Astrocyte (in vitro differentiated cells and primary cell): ENCODE results near the gene BCAS1. TPM values are rescaled to one million over a fixed set of nuclear protein-coding genes. Genes with fewer than 3 reads are reported as not detected.

Experiments used
- DNase-seq: peaks from one replicate; pipeline ENCODE4 v3.0.0-alpha.2; 2010; ENCODE audit warnings: low read depth
- FAIRE-seq: peaks from 2 replicates; lab custom pipeline; 2011; peaks lifted over from hg19 to GRCh38; lab: Jason Lieb, UNC
- H2AFZ ChIP-seq: 2 replicates; pipeline ENCODE4 v1.6.0; 2012; ENCODE audit warnings: low read depth, low read length, inconsistent platforms
- H3K27ac ChIP-seq: 2 replicates; pipeline ENCODE4 v1.5.1; 2011; ENCODE audit warnings: low read depth, low read length, inconsistent platforms
- H3K27me3 ChIP-seq: 2 replicates; pipeline ENCODE4 v1.6.0; 2011; ENCODE audit warnings: low read length, inconsistent platforms; ENCODE audit not compliant: insufficient read depth
- H3K36me3 ChIP-seq: 2 replicates; pipeline ENCODE4 v1.5.1; 2011; ENCODE audit warnings: low read length, inconsistent platforms; ENCODE audit not compliant: insufficient read depth
- H3K4me1 ChIP-seq: 2 replicates; pipeline ENCODE4 v1.5.1; 2011; ENCODE audit warnings: low read length, inconsistent platforms; ENCODE audit not compliant: insufficient read depth
- H3K4me2 ChIP-seq: 2 replicates; pipeline ENCODE4 v1.6.0; 2012; ENCODE audit warnings: low read length, inconsistent platforms
- H3K4me3 ChIP-seq: 2 replicates; pipeline ENCODE4 v1.5.1; 2011; ENCODE audit warnings: low read depth, mild to moderate bottlenecking, low read length, inconsistent platforms; ENCODE audit not compliant: insufficient read depth
- H3K79me2 ChIP-seq: 2 replicates; pipeline ENCODE4 v1.6.0; 2012; ENCODE audit warnings: mild to moderate bottlenecking, low read length, inconsistent platforms; ENCODE audit not compliant: insufficient read depth
- H3K9ac ChIP-seq: 2 replicates; pipeline ENCODE4 v1.6.0; 2012; ENCODE audit warnings: mild to moderate bottlenecking, low read length, inconsistent platforms
- H3K9me3 ChIP-seq: 2 replicates; pipeline ENCODE4 v1.5.1; 2012; ENCODE audit warnings: low read depth, mild to moderate bottlenecking, low read length, inconsistent platforms; ENCODE audit not compliant: insufficient read depth
- H4K20me1 ChIP-seq: 2 replicates; pipeline ENCODE4 v1.6.0; 2012; ENCODE audit warnings: low read length, inconsistent platforms; ENCODE audit not compliant: insufficient read depth
- H3K27ac Mint-ChIP-seq: one replicate; pipeline ENCODE4 v1.8.0; 2021; ENCODE audit warnings: mild to moderate bottlenecking, mixed read lengths; ENCODE audit not compliant: unreplicated experiment
- H3K27me3 Mint-ChIP-seq: one replicate; pipeline ENCODE4 v1.8.0; 2021; ENCODE audit warnings: low read depth, mixed read lengths; ENCODE audit not compliant: unreplicated experiment
- H3K36me3 Mint-ChIP-seq: one replicate; pipeline ENCODE4 v1.8.0; 2021; ENCODE audit warnings: low read depth, mixed read lengths; ENCODE audit not compliant: unreplicated experiment
- H3K4me1 Mint-ChIP-seq: one replicate; pipeline ENCODE4 v1.8.0; 2021; ENCODE audit warnings: low read depth, mixed read lengths; ENCODE audit not compliant: unreplicated experiment
- H3K4me3 Mint-ChIP-seq: one replicate; pipeline ENCODE4 v1.8.0; 2021; ENCODE audit warnings: mild to moderate bottlenecking, moderate library complexity, mixed read lengths; ENCODE audit not compliant: unreplicated experiment
- H3K9me3 Mint-ChIP-seq: one replicate; pipeline ENCODE4 v1.8.0; 2021; ENCODE audit warnings: mild to moderate bottlenecking, mixed read lengths; ENCODE audit not compliant: unreplicated experiment
- EZH2 ChIP-seq: IDR thresholded peaks from 2 replicates; pipeline ENCODE4 v1.6.1; 2012; ENCODE audit warnings: mild to moderate bottlenecking, low read length, inconsistent platforms; ENCODE audit not compliant: insufficient read depth
- total RNA-seq: library from RNA; stranded (reverse); gene quantifications from 2 replicates; pipeline ENCODE4 v1.2.1, GENCODE V29; 2021
- TF ChIP-seq, protein P1 (sequence below): IDR thresholded peaks from 2 replicates; pipeline ENCODE4 v1.5.1; 2011; ENCODE audit warnings: low read depth, mild to moderate bottlenecking, inconsistent platforms, low read length, moderate library complexity; ENCODE audit not compliant: insufficient read depth

BCAS1 gene
- total RNA-seq, 1 donor from 2014 or later, result not detected

DNA sequence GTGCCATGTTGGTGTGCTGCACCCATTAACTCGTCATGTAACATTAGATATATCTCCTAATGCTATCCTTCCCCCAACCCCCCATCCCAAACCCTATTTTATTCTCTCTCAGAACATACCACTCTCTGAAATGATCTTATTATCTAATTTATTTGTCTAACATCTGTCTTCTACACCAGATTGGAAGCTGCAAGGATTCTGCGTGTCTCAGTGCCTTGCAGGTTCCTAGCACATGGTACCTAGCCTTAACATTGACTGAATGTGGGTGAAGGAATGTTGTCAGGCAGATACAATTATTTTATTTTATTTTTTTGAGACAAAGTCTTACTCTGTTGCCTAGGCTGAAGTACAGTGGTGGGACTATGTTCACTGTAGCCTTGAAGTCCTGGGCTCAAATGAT lies 124.9 kb downstream of the BCAS1 start:
- no peaks in the 10 kb centered on the region for H3K9me3 ChIP-seq
- H3K4me1 ChIP-seq, result peaks cover 35% of the 10 kb centered on the region
- Mint-ChIP-seq H3K4me3 (no peak overlapping the region), H3K27me3 (no peaks in the 10 kb centered on the region), H3K36me3 (no peaks in the 10 kb centered on the region), H3K9me3 (no peaks in the 10 kb centered on the region), H3K27ac (no peak overlapping the region), H3K4me1 (peaks cover 34% of the 10 kb centered on the region)
- H3K27ac ChIP-seq, result no peak overlapping the region
- H3K9ac ChIP-seq, result no peak overlapping the region
- H3K79me2 ChIP-seq, result no peaks in the 10 kb centered on the region
- FAIRE-seq (no peak), DNase-seq (no peak)
- no peaks in the 10 kb centered on the region for H3K36me3 ChIP-seq
- TF ChIP-seq, protein P1, sequence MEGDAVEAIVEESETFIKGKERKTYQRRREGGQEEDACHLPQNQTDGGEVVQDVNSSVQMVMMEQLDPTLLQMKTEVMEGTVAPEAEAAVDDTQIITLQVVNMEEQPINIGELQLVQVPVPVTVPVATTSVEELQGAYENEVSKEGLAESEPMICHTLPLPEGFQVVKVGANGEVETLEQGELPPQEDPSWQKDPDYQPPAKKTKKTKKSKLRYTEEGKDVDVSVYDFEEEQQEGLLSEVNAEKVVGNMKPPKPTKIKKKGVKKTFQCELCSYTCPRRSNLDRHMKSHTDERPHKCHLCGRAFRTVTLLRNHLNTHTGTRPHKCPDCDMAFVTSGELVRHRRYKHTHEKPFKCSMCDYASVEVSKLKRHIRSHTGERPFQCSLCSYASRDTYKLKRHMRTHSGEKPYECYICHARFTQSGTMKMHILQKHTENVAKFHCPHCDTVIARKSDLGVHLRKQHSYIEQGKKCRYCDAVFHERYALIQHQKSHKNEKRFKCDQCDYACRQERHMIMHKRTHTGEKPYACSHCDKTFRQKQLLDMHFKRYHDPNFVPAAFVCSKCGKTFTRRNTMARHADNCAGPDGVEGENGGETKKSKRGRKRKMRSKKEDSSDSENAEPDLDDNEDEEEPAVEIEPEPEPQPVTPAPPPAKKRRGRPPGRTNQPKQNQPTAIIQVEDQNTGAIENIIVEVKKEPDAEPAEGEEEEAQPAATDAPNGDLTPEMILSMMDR, result no peak
- no peak for TF ChIP-seq EZH2
- no peaks in the 10 kb centered on the region for H4K20me1 ChIP-seq
- H3K27me3 ChIP-seq, result no peaks in the 10 kb centered on the region
- no peak overlapping the region for H3K4me3 ChIP-seq
- H2AFZ ChIP-seq, result no peak overlapping the region
- H3K4me2 ChIP-seq, result no peak overlapping the region

GRCh38 chr20:53944796-53945195 lies 125.6 kb downstream of the BCAS1 start:
- no peak for DNase-seq
- Mint-ChIP-seq H3K36me3 (no peaks in the 10 kb centered on the region), H3K9me3 (no peaks in the 10 kb centered on the region), H3K27ac (no peak overlapping the region), H3K4me3 (no peak overlapping the region), H3K4me1 (peaks cover 34% of the 10 kb centered on the region), H3K27me3 (no peaks in the 10 kb centered on the region)
- Histone ChIP-seq H3K9me3 (no peaks in the 10 kb centered on the region), H3K4me3 (no peak overlapping the region), H4K20me1 (no peaks in the 10 kb centered on the region), H3K79me2 (no peaks in the 10 kb centered on the region), H3K36me3 (no peaks in the 10 kb centered on the region), H3K27ac (no peak overlapping the region), H3K4me1 (peaks cover 34% of the 10 kb centered on the region), H3K27me3 (no peaks in the 10 kb centered on the region), H3K4me2 (no peak overlapping the region), H3K9ac (no peak overlapping the region), H2AFZ (no peak overlapping the region)
- no peak for TF ChIP-seq EZH2
- TF ChIP-seq, protein P1, result no peak
- no peak for FAIRE-seq

DNA sequence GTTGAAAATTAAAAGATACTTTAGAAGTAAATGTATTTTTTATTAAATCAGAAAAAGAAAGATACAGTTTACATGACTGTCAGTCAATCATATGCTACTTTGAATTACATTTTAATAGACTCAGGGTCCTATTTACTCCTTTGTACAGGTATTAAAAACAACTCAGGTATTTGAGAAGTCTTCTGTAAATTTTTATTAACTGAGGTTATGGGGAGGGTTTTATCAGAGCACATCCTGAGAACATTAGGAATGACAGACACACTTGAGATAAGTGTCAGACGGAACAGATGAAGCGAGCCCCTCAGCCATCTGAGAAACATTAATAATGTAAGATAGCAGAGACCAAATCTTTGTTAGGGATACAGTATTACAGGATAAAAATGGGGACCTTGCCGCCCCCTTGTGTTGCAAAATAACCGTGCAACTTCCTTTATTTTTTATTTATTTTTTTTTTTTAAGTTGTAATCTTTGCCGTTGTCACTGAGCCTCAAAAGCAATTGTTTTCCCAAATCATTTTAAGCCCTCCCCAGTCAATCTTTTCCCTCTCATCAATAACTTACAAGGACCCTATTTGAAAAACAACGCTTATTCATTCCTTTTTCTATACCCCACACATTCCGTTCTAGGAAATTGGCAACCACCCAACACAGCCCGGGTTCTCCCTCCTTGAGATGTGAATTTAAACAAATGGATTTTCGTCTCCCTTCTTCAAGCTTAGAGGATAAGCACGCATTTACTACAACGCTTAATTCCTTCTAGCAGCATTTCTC lies 126.7 kb downstream of the BCAS1 start:
- H3K27me3 ChIP-seq, result no peaks in the 10 kb centered on the region
- H3K27ac Mint-ChIP-seq, result no peak overlapping the region
- H3K9me3 Mint-ChIP-seq, result no peaks in the 10 kb centered on the region
- FAIRE-seq, result no peak
- no peaks in the 10 kb centered on the region for H3K9me3 ChIP-seq
- peaks cover 29% of the 10 kb centered on the region for H3K4me1 ChIP-seq
- no peaks in the 10 kb centered on the region for H3K79me2 ChIP-seq
- H3K27me3 Mint-ChIP-seq, result no peaks in the 10 kb centered on the region
- peak overlapping the region; percentile 39 for H3K27ac ChIP-seq
- peak overlapping the region; percentile 66 for H3K9ac ChIP-seq
- H3K36me3 Mint-ChIP-seq, result no peaks in the 10 kb centered on the region
- peak overlapping the region; percentile 77 for H3K4me2 ChIP-seq
- peak overlapping the region; percentile 18 for H2AFZ ChIP-seq
- H3K4me1 Mint-ChIP-seq, result peaks cover 30% of the 10 kb centered on the region
- peak overlapping the region; percentile 37 for H3K4me3 ChIP-seq
- DNase-seq, result no peak
- H3K4me3 Mint-ChIP-seq, result no peak overlapping the region
- TF ChIP-seq, protein P1, result peak; percentile 67
- no peak for TF ChIP-seq EZH2
- no peaks in the 10 kb centered on the region for H4K20me1 ChIP-seq
- H3K36me3 ChIP-seq, result no peaks in the 10 kb centered on the region
